ENCODE results near the gene EAF1. TPM values are rescaled to one million over a fixed set of nuclear protein-coding genes. Genes with fewer than 3 reads are reported as not detected.
"Not testable (repeated sequence)": the region's sequence is repeated elsewhere in the genome, so short reads cannot be mapped to it uniquely, and the experiment has no call there.

Gene EAF1
- total RNA-seq, 1 experiment from 2014 or later, result 23.9 TPM

DNA sequence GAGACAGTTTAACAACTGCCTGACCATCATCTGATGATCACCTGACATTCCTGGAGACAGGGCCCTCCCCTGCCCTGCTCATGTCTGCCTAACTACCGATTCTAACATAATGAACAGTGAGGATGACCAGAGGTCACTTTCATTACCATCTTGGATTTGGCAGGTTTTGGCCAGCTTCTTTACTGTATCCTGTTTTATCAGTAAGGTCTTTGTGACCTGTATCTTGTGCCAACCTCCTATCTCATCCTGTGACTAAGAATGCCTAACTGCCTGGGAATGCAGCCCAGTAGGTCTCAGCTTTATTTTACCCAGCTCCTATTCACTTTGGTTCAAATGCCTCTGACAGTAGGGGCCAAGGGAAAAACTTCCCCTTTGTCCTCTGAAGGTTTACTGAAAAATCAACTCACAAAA lies 40.2 kb upstream of the EAF1 start:
- no peak overlapping the region for H3K4me3 Mint-ChIP-seq (ENCODE audit: low read depth, unreplicated experiment)
- TF ChIP-seq, protein P1, sequence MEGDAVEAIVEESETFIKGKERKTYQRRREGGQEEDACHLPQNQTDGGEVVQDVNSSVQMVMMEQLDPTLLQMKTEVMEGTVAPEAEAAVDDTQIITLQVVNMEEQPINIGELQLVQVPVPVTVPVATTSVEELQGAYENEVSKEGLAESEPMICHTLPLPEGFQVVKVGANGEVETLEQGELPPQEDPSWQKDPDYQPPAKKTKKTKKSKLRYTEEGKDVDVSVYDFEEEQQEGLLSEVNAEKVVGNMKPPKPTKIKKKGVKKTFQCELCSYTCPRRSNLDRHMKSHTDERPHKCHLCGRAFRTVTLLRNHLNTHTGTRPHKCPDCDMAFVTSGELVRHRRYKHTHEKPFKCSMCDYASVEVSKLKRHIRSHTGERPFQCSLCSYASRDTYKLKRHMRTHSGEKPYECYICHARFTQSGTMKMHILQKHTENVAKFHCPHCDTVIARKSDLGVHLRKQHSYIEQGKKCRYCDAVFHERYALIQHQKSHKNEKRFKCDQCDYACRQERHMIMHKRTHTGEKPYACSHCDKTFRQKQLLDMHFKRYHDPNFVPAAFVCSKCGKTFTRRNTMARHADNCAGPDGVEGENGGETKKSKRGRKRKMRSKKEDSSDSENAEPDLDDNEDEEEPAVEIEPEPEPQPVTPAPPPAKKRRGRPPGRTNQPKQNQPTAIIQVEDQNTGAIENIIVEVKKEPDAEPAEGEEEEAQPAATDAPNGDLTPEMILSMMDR (IDR thresholded peaks at IDR 0.05; ENCODE audit: unreplicated experiment), result no peak
- BruUV-seq (replicated peaks), result no TSS peak
- H3K36me3 Mint-ChIP-seq (ENCODE audit: insufficient read depth, unreplicated experiment), result no peaks in the 10 kb centered on the region
- H3K27me3 Mint-ChIP-seq (ENCODE audit: unreplicated experiment), result no peaks in the 10 kb centered on the region
- intact Hi-C loops (cut with micrococcal nuclease; ENCODE audit: unreplicated experiment), result no loop called here
- H3K9me3 Mint-ChIP-seq (ENCODE audit: low read depth, unreplicated experiment), result no peaks in the 10 kb centered on the region
- no peak for DNase-seq
- CTCF ChIA-PET, result interaction anchor here (0.6 to 2.0 kb wide), 2 partner anchors 18 to 138 kb away, joined by 3 to 6 read pairs; no protein-coding TSS in a partner anchor
- peak overlapping the region; percentile 35 for H3K27ac Mint-ChIP-seq (ENCODE audit: unreplicated experiment)
- H3K4me1 Mint-ChIP-seq (ENCODE audit: low read depth, unreplicated experiment), result peaks cover 29% of the 10 kb centered on the region

DNA sequence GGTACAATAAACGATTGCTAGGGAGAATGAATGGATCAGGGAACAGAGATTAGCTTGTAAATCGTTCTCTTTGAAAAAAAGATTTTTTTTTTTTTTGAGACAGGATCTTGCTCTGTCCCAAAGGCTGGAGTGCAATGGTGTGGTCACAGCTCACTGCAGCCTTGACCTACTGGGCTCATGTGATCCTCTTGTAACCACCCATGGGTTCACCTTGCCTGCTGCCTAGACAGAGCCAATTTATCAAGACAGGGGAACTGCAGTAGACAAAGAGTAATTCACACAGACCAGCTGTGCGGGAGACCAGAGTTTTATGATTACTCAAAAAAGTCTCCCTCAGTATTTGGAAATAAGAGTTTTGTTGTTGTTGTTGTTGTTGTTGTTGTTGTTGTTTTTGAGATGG lies 39.7 kb upstream of the EAF1 start:
- peak overlapping the region; percentile 35 for H3K27ac Mint-ChIP-seq (ENCODE audit: unreplicated experiment)
- TF ChIP-seq, protein P1 (IDR thresholded peaks at IDR 0.05; ENCODE audit: unreplicated experiment), result no peak
- H3K9me3 Mint-ChIP-seq (ENCODE audit: low read depth, unreplicated experiment), result no peaks in the 10 kb centered on the region
- no peaks in the 10 kb centered on the region for H3K36me3 Mint-ChIP-seq (ENCODE audit: insufficient read depth, unreplicated experiment)
- no peak for DNase-seq
- H3K27me3 Mint-ChIP-seq (ENCODE audit: unreplicated experiment), result no peaks in the 10 kb centered on the region
- peaks cover 24% of the 10 kb centered on the region for H3K4me1 Mint-ChIP-seq (ENCODE audit: low read depth, unreplicated experiment)
- intact Hi-C loops (cut with micrococcal nuclease; ENCODE audit: unreplicated experiment), result no loop called here
- H3K4me3 Mint-ChIP-seq (ENCODE audit: low read depth, unreplicated experiment), result no peak overlapping the region
- CTCF ChIA-PET, result interaction anchor here (2.0 kb wide), 1 partner anchor 18 kb away, joined by 6 read pairs; no protein-coding TSS in a partner anchor
- BruUV-seq (replicated peaks), result no TSS peak

DNA sequence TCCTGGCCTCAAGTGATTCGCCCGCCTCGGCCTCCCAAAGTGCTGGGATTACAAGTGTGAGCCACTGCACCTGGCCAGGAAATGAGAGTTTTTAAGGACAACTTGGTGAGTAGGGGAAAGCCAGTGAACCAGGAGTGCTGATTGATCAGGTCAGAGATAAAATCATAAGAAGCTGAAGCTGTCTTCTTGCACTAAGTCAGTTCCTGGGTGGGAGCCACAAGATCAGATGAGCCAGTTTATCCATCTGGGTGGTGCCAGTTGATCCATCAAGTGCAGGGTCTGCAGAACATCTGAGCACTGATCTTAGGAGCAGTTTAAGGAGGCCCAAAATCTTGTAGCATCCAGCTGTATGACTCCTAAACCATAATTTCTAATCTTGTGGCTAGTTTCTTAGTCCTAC lies 39.1 kb upstream of the EAF1 start:
- H3K9me3 Mint-ChIP-seq (ENCODE audit: low read depth, unreplicated experiment); intact Hi-C loops (cut with micrococcal nuclease; ENCODE audit: unreplicated experiment); DNase-seq; BruUV-seq (replicated peaks); H3K36me3 Mint-ChIP-seq (ENCODE audit: insufficient read depth, unreplicated experiment); H3K27me3 Mint-ChIP-seq (ENCODE audit: unreplicated experiment); H3K4me3 Mint-ChIP-seq (ENCODE audit: low read depth, unreplicated experiment); H3K27ac Mint-ChIP-seq (ENCODE audit: unreplicated experiment): not testable (repeated sequence)
- H3K4me1 Mint-ChIP-seq (ENCODE audit: low read depth, unreplicated experiment), result peaks cover 22% of the 10 kb centered on the region
- CTCF ChIA-PET, result interaction anchor here (2.0 kb wide), 1 partner anchor 17 kb away, joined by 6 read pairs; no protein-coding TSS in a partner anchor

DNA sequence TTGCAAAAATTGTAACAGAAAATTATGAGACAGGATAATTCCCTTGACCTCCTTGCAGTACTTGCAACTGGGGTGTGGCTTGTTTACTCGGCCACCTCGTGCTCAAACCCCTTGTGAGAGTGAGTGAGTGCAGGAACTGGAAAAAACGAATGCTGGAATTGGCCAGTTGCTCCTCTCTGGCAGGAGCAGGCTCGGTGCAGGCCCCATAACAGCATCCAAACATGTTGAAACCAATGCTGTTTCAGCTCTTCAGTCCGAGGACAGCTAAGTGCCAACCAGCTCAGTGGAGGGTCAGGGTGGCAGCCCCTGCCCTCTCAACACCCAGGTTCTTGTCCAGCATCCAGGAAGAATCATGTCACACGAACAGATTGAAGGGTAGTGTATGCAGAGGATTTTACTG lies 36.9 kb upstream of the EAF1 start:
- H3K4me3 Mint-ChIP-seq (ENCODE audit: low read depth, unreplicated experiment), result no peak overlapping the region
- peaks cover 22% of the 10 kb centered on the region for H3K4me1 Mint-ChIP-seq (ENCODE audit: low read depth, unreplicated experiment)
- no peaks in the 10 kb centered on the region for H3K9me3 Mint-ChIP-seq (ENCODE audit: low read depth, unreplicated experiment)
- DNase-seq, result no peak
- CTCF ChIA-PET, result no interaction called here
- no peaks in the 10 kb centered on the region for H3K36me3 Mint-ChIP-seq (ENCODE audit: insufficient read depth, unreplicated experiment)
- H3K27ac Mint-ChIP-seq (ENCODE audit: unreplicated experiment), result no peak overlapping the region
- intact Hi-C loops (cut with micrococcal nuclease; ENCODE audit: unreplicated experiment), result no loop called here
- no peaks in the 10 kb centered on the region for H3K27me3 Mint-ChIP-seq (ENCODE audit: unreplicated experiment)
- TF ChIP-seq, protein P1 (IDR thresholded peaks at IDR 0.05; ENCODE audit: unreplicated experiment), result no peak
- no TSS peak for BruUV-seq (replicated peaks)

DNA sequence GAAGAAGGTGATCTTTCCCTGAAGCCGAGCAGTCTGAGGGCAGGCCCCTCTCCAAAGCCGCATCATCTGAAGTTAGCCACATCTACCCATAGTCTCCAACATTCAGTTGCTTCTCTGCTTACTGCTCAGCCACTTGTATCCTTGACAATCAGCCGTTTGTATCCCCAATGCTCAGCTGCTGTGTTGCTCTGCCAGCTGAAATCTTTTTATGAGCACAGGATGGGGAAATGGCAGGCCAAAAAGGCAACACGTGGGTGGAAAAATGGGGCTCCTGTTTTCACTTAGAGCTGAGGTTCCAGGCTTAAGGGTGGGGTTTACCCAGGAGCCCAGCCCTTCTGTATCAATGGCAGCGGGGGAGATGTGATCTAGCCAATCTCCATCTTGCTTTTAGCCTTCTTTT lies 36.4 kb upstream of the EAF1 start:
- H3K9me3 Mint-ChIP-seq (ENCODE audit: low read depth, unreplicated experiment), result no peaks in the 10 kb centered on the region
- no peak overlapping the region for H3K4me3 Mint-ChIP-seq (ENCODE audit: low read depth, unreplicated experiment)
- BruUV-seq (replicated peaks), result no TSS peak
- H3K36me3 Mint-ChIP-seq (ENCODE audit: insufficient read depth, unreplicated experiment), result no peaks in the 10 kb centered on the region
- TF ChIP-seq, protein P1 (IDR thresholded peaks at IDR 0.05; ENCODE audit: unreplicated experiment), result no peak
- intact Hi-C loops (cut with micrococcal nuclease; ENCODE audit: unreplicated experiment), result no loop called here
- DNase-seq, result no peak
- CTCF ChIA-PET, result no interaction called here
- no peaks in the 10 kb centered on the region for H3K27me3 Mint-ChIP-seq (ENCODE audit: unreplicated experiment)
- no peak overlapping the region for H3K27ac Mint-ChIP-seq (ENCODE audit: unreplicated experiment)
- H3K4me1 Mint-ChIP-seq (ENCODE audit: low read depth, unreplicated experiment), result peaks cover 19% of the 10 kb centered on the region

DNA sequence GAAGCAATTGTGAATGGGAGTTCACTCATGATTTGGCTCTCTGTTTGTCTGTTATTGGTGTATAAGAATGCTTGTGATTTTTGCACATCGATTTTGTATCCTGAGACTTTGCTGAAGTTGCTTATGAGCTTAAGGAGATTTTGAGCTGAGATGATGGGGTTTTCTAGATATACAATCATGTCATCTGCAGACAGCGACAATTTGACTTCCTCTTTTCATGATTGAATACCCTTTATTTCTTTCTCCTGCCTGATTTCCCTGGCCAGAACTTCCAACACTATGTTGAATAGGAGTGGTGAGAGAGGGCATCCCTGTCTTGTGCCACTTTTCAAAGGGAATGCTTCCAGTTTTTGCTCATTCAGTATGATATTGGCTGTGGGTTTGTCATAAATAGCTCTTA lies 34.1 kb upstream of the EAF1 start:
- intact Hi-C loops (cut with micrococcal nuclease; ENCODE audit: unreplicated experiment); H3K27me3 Mint-ChIP-seq (ENCODE audit: unreplicated experiment); H3K27ac Mint-ChIP-seq (ENCODE audit: unreplicated experiment); BruUV-seq (replicated peaks); H3K36me3 Mint-ChIP-seq (ENCODE audit: insufficient read depth, unreplicated experiment); H3K4me3 Mint-ChIP-seq (ENCODE audit: low read depth, unreplicated experiment); CTCF ChIA-PET; H3K9me3 Mint-ChIP-seq (ENCODE audit: low read depth, unreplicated experiment); DNase-seq; H3K4me1 Mint-ChIP-seq (ENCODE audit: low read depth, unreplicated experiment): not testable (repeated sequence)

DNA sequence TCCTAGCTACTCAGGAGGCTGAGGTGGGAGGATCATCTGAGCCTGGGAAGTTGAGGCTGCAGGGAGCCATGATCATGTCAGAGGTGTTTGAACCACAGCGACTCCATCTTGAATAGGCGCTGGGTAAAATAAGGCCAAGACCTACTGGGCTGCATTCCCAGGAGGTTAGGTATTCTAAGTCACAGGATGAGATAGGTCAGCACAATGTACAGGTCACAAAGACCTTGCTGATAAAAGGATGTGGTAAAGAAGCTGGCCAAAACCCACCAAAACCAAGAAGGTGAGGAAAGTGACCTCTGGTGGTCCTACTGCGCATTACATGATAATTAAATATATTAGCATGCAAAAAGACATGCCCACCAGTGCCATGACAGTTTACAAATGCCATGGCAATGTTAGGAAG lies 28.7 kb upstream of the EAF1 start:
- H3K36me3 Mint-ChIP-seq (ENCODE audit: insufficient read depth, unreplicated experiment); H3K27ac Mint-ChIP-seq (ENCODE audit: unreplicated experiment); H3K4me3 Mint-ChIP-seq (ENCODE audit: low read depth, unreplicated experiment); H3K27me3 Mint-ChIP-seq (ENCODE audit: unreplicated experiment); H3K4me1 Mint-ChIP-seq (ENCODE audit: low read depth, unreplicated experiment); BruUV-seq (replicated peaks); intact Hi-C loops (cut with micrococcal nuclease; ENCODE audit: unreplicated experiment); H3K9me3 Mint-ChIP-seq (ENCODE audit: low read depth, unreplicated experiment): not testable (repeated sequence)
- CTCF ChIA-PET, result interaction anchor here (0.6 to 2.0 kb wide), 2 partner anchors 131 to 135 kb away, joined by 6 to 7 read pairs; no protein-coding TSS in a partner anchor
- peak; percentile 22 for DNase-seq
